ENCODE data around the gene TARBP1.
"Not testable (repeated sequence)": the region's sequence is repeated elsewhere in the genome, so short reads cannot be mapped to it uniquely, and the experiment has no call there.

Gene TARBP1

GRCh38 chr1:234386122-234386521 lies 92.9 kb downstream of the TARBP1 start:
- no peak for DNase-seq (ENCODE audit: low spot score)

GRCh38 chr1:234381699-234382555 lies 97.1 kb downstream of the TARBP1 start:
- DNase-seq (ENCODE audit: low spot score) = no peak

GRCh38 chr1:234379591-234380109 lies 99.3 kb downstream of the TARBP1 start:
- DNase-seq (ENCODE audit: low spot score) = not testable (repeated sequence)

GRCh38 chr1:234375672-234376071 lies 103.3 kb downstream of the TARBP1 start:
- DNase-seq (ENCODE audit: low spot score) = no peak

GRCh38 chr1:234373959-234374254 lies 105.1 kb downstream of the TARBP1 start:
- DNase-seq (ENCODE audit: low spot score) = no peak

GRCh38 chr1:234373064-234373958 lies 105.7 kb downstream of the TARBP1 start, which contains the start of gene COA6:
COA6 (plus strand) TSS chr1:234373456; CDS start chr1:234373467, 11 bp downstream.
- peak; percentile 91 for DNase-seq (ENCODE audit: low spot score)

- DNase-seq (ENCODE audit: low spot score) = no peak
These were observed 106.8 kb downstream of the TARBP1 start for GRCh38 chr1:234372011-234372757.

GRCh38 chr1:234371414-234371813 lies 107.6 kb downstream of the TARBP1 start:
- no peak for DNase-seq (ENCODE audit: low spot score)

- no peak for DNase-seq (ENCODE audit: low spot score)
These were observed 109.2 kb downstream of the TARBP1 start for GRCh38 chr1:234369784-234370183.

- DNase-seq (ENCODE audit: low spot score) = no peak
These were observed 109.9 kb downstream of the TARBP1 start for GRCh38 chr1:234369033-234369430.

GRCh38 chr1:234368320-234369032 lies 110.5 kb downstream of the TARBP1 start:
- no peak for DNase-seq (ENCODE audit: low spot score)

GRCh38 chr1:234362558-234362957 lies 116.4 kb downstream of the TARBP1 start:
- DNase-seq (ENCODE audit: low spot score) = no peak

- no peak for DNase-seq (ENCODE audit: low spot score)
These were observed 117.8 kb downstream of the TARBP1 start for GRCh38 chr1:234361102-234361603.

- no peak for DNase-seq (ENCODE audit: low spot score)
These were observed 121.1 kb downstream of the TARBP1 start for GRCh38 chr1:234357831-234358230.

- not testable (repeated sequence) for DNase-seq (ENCODE audit: low spot score)
These were observed 122.2 kb downstream of the TARBP1 start for GRCh38 chr1:234356615-234357269.

GRCh38 chr1:234355782-234356510 lies 123.0 kb downstream of the TARBP1 start:
- DNase-seq (ENCODE audit: low spot score) = no peak

GRCh38 chr1:234348964-234349363 lies 130.0 kb downstream of the TARBP1 start:
- no peak for DNase-seq (ENCODE audit: low spot score)

GRCh38 chr1:234345237-234345636 lies 133.7 kb downstream of the TARBP1 start:
- no peak for DNase-seq (ENCODE audit: low spot score)

GRCh38 chr1:234342774-234343173 lies 136.2 kb downstream of the TARBP1 start:
- no peak for DNase-seq (ENCODE audit: low spot score)
